ENCODE results near the gene DDX17.

DDX17 gene

GRCh38 chr22:38464992-38465672, 41.0 kb downstream of the DDX17 start:
- no peak for DNase-seq

GRCh38 chr22:38462960-38463784, 42.9 kb downstream of the DDX17 start:
- DNase-seq, result no peak

GRCh38 chr22:38461414-38462081, 44.6 kb downstream of the DDX17 start:
- DNase-seq, result no peak

- DNase-seq, result no peak
Measured at GRCh38 chr22:38461057-38461413, 45.1 kb downstream of the DDX17 start.

- DNase-seq, result no peak
Measured at GRCh38 chr22:38460426-38460840, 45.7 kb downstream of the DDX17 start.

- DNase-seq, result no peak
Measured at GRCh38 chr22:38456841-38457699, 49.0 kb downstream of the DDX17 start.

- DNase-seq, result no peak
Measured at GRCh38 chr22:38456272-38456835, 49.8 kb downstream of the DDX17 start.

- no peak for DNase-seq
Measured at GRCh38 chr22:38455530-38456271, 50.4 kb downstream of the DDX17 start.

GRCh38 chr22:38455076-38455529, 51.0 kb downstream of the DDX17 start, which contains the start of gene KCNJ4:
Gene KCNJ4 (minus strand): TSS chr22:38455199. CDS start chr22:38428132, 27,067 bp downstream.
- DNase-seq, result no peak

GRCh38 chr22:38454353-38455075, 51.6 kb downstream of the DDX17 start:
- DNase-seq, result no peak

- DNase-seq, result no peak
Measured at GRCh38 chr22:38453996-38454352, 52.1 kb downstream of the DDX17 start.

GRCh38 chr22:38453066-38453672, 52.9 kb downstream of the DDX17 start:
- DNase-seq, result no peak

GRCh38 chr22:38452373-38453065, 53.6 kb downstream of the DDX17 start:
- DNase-seq, result no peak

GRCh38 chr22:38451864-38452263, 54.2 kb downstream of the DDX17 start:
- no peak for DNase-seq

- DNase-seq, result no peak
Measured at GRCh38 chr22:38451404-38451803, 54.7 kb downstream of the DDX17 start.

- no peak for DNase-seq
Measured at GRCh38 chr22:38450234-38450797, 55.8 kb downstream of the DDX17 start.

- no peak for DNase-seq
Measured at GRCh38 chr22:38449776-38450175, 56.3 kb downstream of the DDX17 start.

- no peak for DNase-seq
Measured at GRCh38 chr22:38448945-38449745, 57.0 kb downstream of the DDX17 start.
